ENCODE measurements around the gene C11orf21.

DNA sequence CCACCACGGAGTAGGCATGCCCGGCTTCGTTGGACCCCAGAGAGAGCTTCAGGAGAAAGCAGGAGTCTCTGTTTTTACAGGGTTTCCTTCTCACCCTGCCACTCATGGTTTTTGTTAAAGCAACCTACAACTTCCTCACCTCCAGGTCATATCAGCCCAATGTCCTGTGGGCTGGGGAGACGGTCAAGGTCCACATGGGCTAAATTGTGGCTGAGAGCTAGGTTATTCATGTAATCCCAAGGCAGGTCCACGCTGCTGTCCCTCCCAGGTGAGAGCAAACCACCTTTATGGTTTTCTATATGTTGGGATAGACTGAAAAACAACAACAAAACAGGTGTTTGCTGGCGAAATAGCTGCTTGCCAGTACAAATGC lies 19.6 kb upstream of the C11orf21 start:
- TF ChIP-seq CTCF (conservative IDR thresholded peaks at IDR 0.05; ENCODE audit: low read length) (no peak), EZH2phosphoT487 (IDR thresholded peaks at IDR 0.05; ENCODE audit: borderline replicate concordance, low read depth, low read length) (no peak)

All from OCI-LY7 (cell line).